Gastroesophageal sphincter (tissue), 3 donors: Measurements from ENCODE around the gene SATB2.

Experiments used
- EP300 ChIP-seq: sonication (generic); formaldehyde crosslinking; IDR thresholded peaks from one replicate; pipeline ENCODE4 v1.6.1; 2017; ENCODE audit warnings: antibody characterized with exemption, mild to moderate bottlenecking
- POLR2AphosphoS5 ChIP-seq: sonication (generic); formaldehyde crosslinking; IDR thresholded peaks from one replicate; pipeline ENCODE4 v1.6.1; 2017; ENCODE audit warnings: antibody characterized with exemption
- TF ChIP-seq, protein P1 (sequence below), 4 experiments: fragments of 200-600 bp in 2 of 4; fragments of 450-650 bp in 2 of 4; sonication (generic) in 1 of 4; IDR thresholded peaks; one replicate each; pipeline ENCODE4 v1.5.1; 2017 to 2019; ENCODE audit warnings: antibody characterized with exemption in 4 of 4, mild to moderate bottlenecking in 2 of 4, moderate library complexity in 2 of 4

DNA sequence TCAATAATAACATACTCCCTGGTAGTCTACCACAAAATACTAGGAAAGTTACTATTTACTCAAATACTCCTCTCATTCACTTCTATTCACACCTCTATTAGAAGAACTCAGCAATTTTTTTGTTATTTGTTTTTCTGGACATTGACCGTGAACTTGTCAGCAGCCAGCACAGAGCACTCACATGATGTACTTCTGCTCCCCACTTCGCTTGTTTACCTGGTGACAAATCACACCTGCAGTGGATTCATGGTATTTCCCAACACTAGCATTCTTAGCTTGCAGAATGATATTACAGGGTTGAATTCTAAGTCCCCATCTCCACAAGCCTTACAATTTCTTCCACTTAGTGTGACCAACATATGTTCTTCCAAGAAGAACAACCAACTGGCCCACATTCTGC is 238.2 kb downstream of the SATB2 start:
- TF ChIP-seq, protein P1, sequence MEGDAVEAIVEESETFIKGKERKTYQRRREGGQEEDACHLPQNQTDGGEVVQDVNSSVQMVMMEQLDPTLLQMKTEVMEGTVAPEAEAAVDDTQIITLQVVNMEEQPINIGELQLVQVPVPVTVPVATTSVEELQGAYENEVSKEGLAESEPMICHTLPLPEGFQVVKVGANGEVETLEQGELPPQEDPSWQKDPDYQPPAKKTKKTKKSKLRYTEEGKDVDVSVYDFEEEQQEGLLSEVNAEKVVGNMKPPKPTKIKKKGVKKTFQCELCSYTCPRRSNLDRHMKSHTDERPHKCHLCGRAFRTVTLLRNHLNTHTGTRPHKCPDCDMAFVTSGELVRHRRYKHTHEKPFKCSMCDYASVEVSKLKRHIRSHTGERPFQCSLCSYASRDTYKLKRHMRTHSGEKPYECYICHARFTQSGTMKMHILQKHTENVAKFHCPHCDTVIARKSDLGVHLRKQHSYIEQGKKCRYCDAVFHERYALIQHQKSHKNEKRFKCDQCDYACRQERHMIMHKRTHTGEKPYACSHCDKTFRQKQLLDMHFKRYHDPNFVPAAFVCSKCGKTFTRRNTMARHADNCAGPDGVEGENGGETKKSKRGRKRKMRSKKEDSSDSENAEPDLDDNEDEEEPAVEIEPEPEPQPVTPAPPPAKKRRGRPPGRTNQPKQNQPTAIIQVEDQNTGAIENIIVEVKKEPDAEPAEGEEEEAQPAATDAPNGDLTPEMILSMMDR (IDR thresholded peaks at IDR 0.05), result no peak
- TF ChIP-seq POLR2AphosphoS5, result no peak
- TF ChIP-seq EP300, result no peak
